Body of pancreas (tissue), 4 donors: ENCODE data around the gene SLC7A7.

Experiments
- POLR2A ChIP-seq, 3 donors: fragments of 450-650 bp; IDR thresholded peaks; one replicate each; pipeline ENCODE4 v1.6.1; 2016; ENCODE audit warnings: antibody characterized with exemption in 3 of 3, mild to moderate bottlenecking in 2 of 3
- TF ChIP-seq, protein P1 (sequence below), 7 experiments: fragments of 450-650 bp in 4 of 7; fragments of 200-600 bp in 3 of 7; sonication (generic) in 3 of 7; IDR thresholded peaks; one replicate each; pipeline ENCODE4 v1.5.1; 2016 to 2019; ENCODE audit warnings: antibody characterized with exemption in 7 of 7

DNA sequence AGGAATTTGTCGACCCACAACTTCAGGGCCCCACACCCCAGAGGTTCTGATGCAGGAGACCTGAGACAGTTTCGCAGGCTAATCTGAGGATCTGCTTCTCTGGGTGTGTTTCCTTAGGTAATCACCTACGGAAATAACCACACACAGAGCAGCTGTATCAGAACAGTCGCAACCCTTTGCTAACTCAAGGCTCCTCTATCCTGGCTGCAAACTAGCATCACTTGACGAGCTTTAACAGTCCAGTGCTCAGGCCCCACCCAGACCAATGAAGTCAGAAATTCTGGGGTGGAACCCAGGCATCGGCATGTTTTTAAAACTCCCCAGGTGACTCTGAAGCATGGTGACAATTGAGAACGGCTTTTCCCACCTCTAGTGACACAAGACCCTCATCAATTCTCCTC, 20.7 kb downstream of the SLC7A7 start:
- TF ChIP-seq, protein P1, sequence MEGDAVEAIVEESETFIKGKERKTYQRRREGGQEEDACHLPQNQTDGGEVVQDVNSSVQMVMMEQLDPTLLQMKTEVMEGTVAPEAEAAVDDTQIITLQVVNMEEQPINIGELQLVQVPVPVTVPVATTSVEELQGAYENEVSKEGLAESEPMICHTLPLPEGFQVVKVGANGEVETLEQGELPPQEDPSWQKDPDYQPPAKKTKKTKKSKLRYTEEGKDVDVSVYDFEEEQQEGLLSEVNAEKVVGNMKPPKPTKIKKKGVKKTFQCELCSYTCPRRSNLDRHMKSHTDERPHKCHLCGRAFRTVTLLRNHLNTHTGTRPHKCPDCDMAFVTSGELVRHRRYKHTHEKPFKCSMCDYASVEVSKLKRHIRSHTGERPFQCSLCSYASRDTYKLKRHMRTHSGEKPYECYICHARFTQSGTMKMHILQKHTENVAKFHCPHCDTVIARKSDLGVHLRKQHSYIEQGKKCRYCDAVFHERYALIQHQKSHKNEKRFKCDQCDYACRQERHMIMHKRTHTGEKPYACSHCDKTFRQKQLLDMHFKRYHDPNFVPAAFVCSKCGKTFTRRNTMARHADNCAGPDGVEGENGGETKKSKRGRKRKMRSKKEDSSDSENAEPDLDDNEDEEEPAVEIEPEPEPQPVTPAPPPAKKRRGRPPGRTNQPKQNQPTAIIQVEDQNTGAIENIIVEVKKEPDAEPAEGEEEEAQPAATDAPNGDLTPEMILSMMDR (IDR thresholded peaks at IDR 0.05), result no peak
- no peak for TF ChIP-seq POLR2A (IDR thresholded peaks at IDR 0.05)
